Measurements from ENCODE around the gene TPCN2.

- TF ChIP-seq GATA2 (IDR thresholded peaks at IDR 0.05; ENCODE audit: low read depth, low read length) (no peak), GATA3 (IDR thresholded peaks at IDR 0.05; ENCODE audit: low read depth, low read length) (no peak)
These were observed 40.8 kb upstream of the TPCN2 start for GRCh38 chr11:69007975-69008381.

All from SH-SY5Y (cell line).